Activated CD8-positive, alpha-beta T cell treated with anti-CD3 and anti-CD28 coated beads, Interleukin-2, amount 10 ng/mL, durations not matched to agents 7 days and 5 days (primary cell): Measurements from ENCODE around the gene DDTL. TPM values are rescaled to one million over a fixed set of nuclear protein-coding genes. Genes with fewer than 3 reads are reported as not detected.

Experiments
- ATAC-seq: fragments of 150-1000 bp; cut with Tn5 transposase; one replicate; pipeline ENCODE4 v1.10.0; 2021; ENCODE audit warnings: moderate library complexity
- CTCF ChIA-PET: fragments of 350-600 bp; sonication (Branson Sonifier 250); formaldehyde crosslinking; loops from one replicate; lab custom pipeline; 2021; ENCODE audit warnings: antibody characterized with exemption; lab: Charles Lee
- POLR2A ChIA-PET: fragments of 350-600 bp; sonication (Branson Sonifier 250); formaldehyde crosslinking; loops from one replicate; lab custom pipeline; 2021; ENCODE audit warnings: antibody characterized with exemption; lab: Charles Lee
- DNase-seq: peaks from one replicate; pipeline ENCODE4 v3.0.0-alpha.2; 2020
- H3K27ac Mint-ChIP-seq: one replicate; pipeline ENCODE4 v1.8.0; 2021; ENCODE audit warnings: mild to moderate bottlenecking, mixed read lengths
- H3K27me3 Mint-ChIP-seq: one replicate; pipeline ENCODE4 v1.8.0; 2021; ENCODE audit warnings: low read depth, mixed read lengths
- H3K36me3 Mint-ChIP-seq: one replicate; pipeline ENCODE4 v1.8.0; 2021; ENCODE audit warnings: low read depth, mixed read lengths
- H3K4me1 Mint-ChIP-seq: one replicate; pipeline ENCODE4 v1.8.0; 2021; ENCODE audit warnings: low read depth, mixed read lengths
- H3K4me3 Mint-ChIP-seq: one replicate; pipeline ENCODE4 v1.8.0; 2021; ENCODE audit warnings: mild to moderate bottlenecking, mixed read lengths
- H3K9me3 Mint-ChIP-seq: one replicate; pipeline ENCODE4 v1.8.0; 2022; ENCODE audit warnings: mixed read lengths; ENCODE audit not compliant: insufficient read depth
- total RNA-seq, 2 experiments: library from RNA; stranded (reverse); gene quantifications; one replicate each; pipeline ENCODE4 v1.2.3, GENCODE V29; 2021

DDTL gene
- total RNA-seq, 2 experiments from 2014 or later = not detected

GRCh38 chr22:24008381-24009226, 41.9 kb downstream of the DDTL start:
- no peak for ATAC-seq
- H3K27me3 Mint-ChIP-seq = peaks cover under 1% of the 10 kb centered on the region
- no peak overlapping the region for H3K27ac Mint-ChIP-seq
- H3K4me3 Mint-ChIP-seq = no peak overlapping the region
- H3K9me3 Mint-ChIP-seq = no peaks in the 10 kb centered on the region
- H3K4me1 Mint-ChIP-seq = peaks cover 24% of the 10 kb centered on the region
- no peak for DNase-seq
- peaks cover 3% of the 10 kb centered on the region for H3K36me3 Mint-ChIP-seq
- POLR2A ChIA-PET = no interaction called here
- CTCF ChIA-PET = interaction anchor here (0.7 to 2.8 kb wide), 2 partner anchors 148 to 234 kb away, joined by 3 to 18 read pairs; no protein-coding TSS in a partner anchor

GRCh38 chr22:24009227-24010017, 42.7 kb downstream of the DDTL start:
- ATAC-seq (no peak), DNase-seq (no peak)
- ChIA-PET POLR2A (interaction anchor here (1.6 kb wide), 1 partner anchor 99 kb away, joined by 3 read pairs; no protein-coding TSS in a partner anchor), CTCF (interaction anchor here (1.6 to 2.8 kb wide), 2 partner anchors 147 to 165 kb away, joined by 3 to 18 read pairs; no protein-coding TSS in a partner anchor)
- peaks cover 31% of the 10 kb centered on the region for H3K4me1 Mint-ChIP-seq
- no peaks in the 10 kb centered on the region for H3K9me3 Mint-ChIP-seq
- peak overlapping the region; percentile 69 for H3K27ac Mint-ChIP-seq
- H3K27me3 Mint-ChIP-seq = no peaks in the 10 kb centered on the region
- peaks cover 7% of the 10 kb centered on the region for H3K36me3 Mint-ChIP-seq
- H3K4me3 Mint-ChIP-seq = no peak overlapping the region

- CTCF ChIA-PET = interaction anchor here (1.2 to 2.8 kb wide), 3 partner anchors 17 to 164 kb away, joined by 3 to 18 read pairs (median 4); no protein-coding TSS in a partner anchor
- ATAC-seq (no peak), DNase-seq (no peak)
- POLR2A ChIA-PET = interaction anchor here (1.4 to 1.6 kb wide), 2 partner anchors 99 to 116 kb away, joined by 3 to 6 read pairs; partner anchors contain the start of gene MIF
- peaks cover 34% of the 10 kb centered on the region for H3K4me1 Mint-ChIP-seq
- peaks cover 11% of the 10 kb centered on the region for H3K36me3 Mint-ChIP-seq
- H3K27ac Mint-ChIP-seq = peak overlapping the region; percentile 69
- no peaks in the 10 kb centered on the region for H3K27me3 Mint-ChIP-seq
- H3K9me3 Mint-ChIP-seq = no peaks in the 10 kb centered on the region
- peak overlapping the region; percentile 33 for H3K4me3 Mint-ChIP-seq
Measured at GRCh38 chr22:24010018-24010391, 43.3 kb downstream of the DDTL start.

- CTCF ChIA-PET = interaction anchor here (0.8 to 2.8 kb wide), 6 partner anchors 17 to 223 kb away, joined by 3 to 18 read pairs (median 4); no protein-coding TSS in a partner anchor
- ATAC-seq (no peak), DNase-seq (no peak)
- POLR2A ChIA-PET = interaction anchor here (1.3 to 1.4 kb wide), 3 partner anchors 15 to 145 kb away, joined by 4 to 7 read pairs (median 7); no protein-coding TSS in a partner anchor
- peaks cover 19% of the 10 kb centered on the region for H3K36me3 Mint-ChIP-seq
- peaks cover 32% of the 10 kb centered on the region for H3K4me1 Mint-ChIP-seq
- H3K27me3 Mint-ChIP-seq = no peaks in the 10 kb centered on the region
- no peaks in the 10 kb centered on the region for H3K9me3 Mint-ChIP-seq
- peak overlapping the region; percentile 87 for H3K4me3 Mint-ChIP-seq
- peak overlapping the region; percentile 87 for H3K27ac Mint-ChIP-seq
Measured at GRCh38 chr22:24011735-24012068, 45.0 kb downstream of the DDTL start.

GRCh38 chr22:24016156-24016555, 49.5 kb downstream of the DDTL start:
- no peak overlapping the region for H3K27ac Mint-ChIP-seq
- peaks cover 31% of the 10 kb centered on the region for H3K4me1 Mint-ChIP-seq
- H3K36me3 Mint-ChIP-seq = peaks cover 38% of the 10 kb centered on the region
- no peak overlapping the region for H3K4me3 Mint-ChIP-seq
- CTCF ChIA-PET = interaction anchor here (0.9 kb wide), 1 partner anchor 227 kb away, joined by 3 read pairs; no protein-coding TSS in a partner anchor
- no peak for ATAC-seq
- H3K27me3 Mint-ChIP-seq = no peaks in the 10 kb centered on the region
- no peaks in the 10 kb centered on the region for H3K9me3 Mint-ChIP-seq
- POLR2A ChIA-PET = no interaction called here
- no peak for DNase-seq

GRCh38 chr22:24021304-24021703, 54.6 kb downstream of the DDTL start:
- CTCF ChIA-PET = no interaction called here
- POLR2A ChIA-PET = no interaction called here
- Mint-ChIP-seq H3K4me1 (peaks cover 20% of the 10 kb centered on the region), H3K27me3 (no peaks in the 10 kb centered on the region), H3K36me3 (peaks cover 54% of the 10 kb centered on the region), H3K27ac (no peak overlapping the region), H3K9me3 (no peaks in the 10 kb centered on the region), H3K4me3 (no peak overlapping the region)
- no peak for DNase-seq
- ATAC-seq = no peak

Other genes with a start within 250 kb of the DDTL start
- gene ZNF70, start 215.8 kb upstream of the DDTL start, total RNA-seq = 1 to 10 TPM; 2.1 to 2.2 TPM
- gene VPREB3, start 212.5 kb upstream of the DDTL start, total RNA-seq = not detected
- 1 to 10 TPM in 1 of 2 experiments, under 1 TPM in 1; 0.81 to 1.4 TPM for gene C22orf15, start 203.9 kb upstream of the DDTL start, total RNA-seq
- 100 to 1,000 TPM; 134 to 140 TPM for gene CHCHD10, start 198.9 kb upstream of the DDTL start, total RNA-seq
- gene MMP11, start 194.0 kb upstream of the DDTL start, total RNA-seq = under 1 TPM; 0.42 to 0.55 TPM
- gene SMARCB1, start 179.9 kb upstream of the DDTL start, total RNA-seq = 100 to 1,000 TPM; 112 to 113 TPM
- gene DERL3, start 127.9 kb upstream of the DDTL start, total RNA-seq = 1 to 10 TPM; 8.1 to 10.0 TPM
- gene SLC2A11, start 109.0 kb upstream of the DDTL start, total RNA-seq = 1 to 10 TPM; 6.7 to 7.9 TPM
- 1,000 to 10,000 TPM; 1,002 to 1,009 TPM for gene MIF, start 72.5 kb upstream of the DDTL start, total RNA-seq
- not detected for gene GSTT2B, start 5.7 kb upstream of the DDTL start, total RNA-seq
- 100 to 1,000 TPM; 128 to 136 TPM for gene DDT, start 7.6 kb downstream of the DDTL start, total RNA-seq
- gene GSTT2, start 13.2 kb downstream of the DDTL start, total RNA-seq = not detected
- gene GSTT4, start 38.6 kb downstream of the DDTL start, total RNA-seq = not detected
- gene CABIN1, start 44.4 kb downstream of the DDTL start, total RNA-seq = 100 to 1,000 TPM; 147 to 159 TPM
- 1 to 10 TPM; 1.3 to 1.9 TPM for gene SUSD2, start 214.6 kb downstream of the DDTL start, total RNA-seq